Measurements from ENCODE around the gene TTLL11. TPM values are rescaled to one million over a fixed set of nuclear protein-coding genes. Genes with fewer than 3 reads are reported as not detected.

Gene TTLL11
- total and polyA plus RNA-seq, 2 experiments from 2014 or later = 5.5 to 7.6 TPM

- DNase-seq (ENCODE audit: low spot score) = no peak
- WGBS (ENCODE audit: low lambda C conversion rate, missing lambda C conversion rate) = 80% methylated on average over 6 of the region's 6 CpGs
Observed at GRCh38 chr9:121859646-121860045, 233.5 kb downstream of the TTLL11 start.

GRCh38 chr9:121858788-121859187 lies 234.3 kb downstream of the TTLL11 start:
- H3K79me2 ChIP-seq = no peaks in the 10 kb centered on the region
- no peak overlapping the region for H3K27ac ChIP-seq
- no peaks in the 10 kb centered on the region for H3K9me3 ChIP-seq (ENCODE audit: low read depth)
- no peak overlapping the region for H2AFZ ChIP-seq
- H3K27me3 ChIP-seq = no peaks in the 10 kb centered on the region
- 91% methylated on average over 8 of the region's 8 CpGs for WGBS (ENCODE audit: low lambda C conversion rate, missing lambda C conversion rate)
- DNase-seq (ENCODE audit: low spot score) = no peak
- no peak overlapping the region for H3K4me3 ChIP-seq
- no peaks in the 10 kb centered on the region for H4K20me1 ChIP-seq (ENCODE audit: insufficient read depth, poor library complexity, severe bottlenecking)
- H3K4me1 ChIP-seq (ENCODE audit: insufficient read depth) = no peaks in the 10 kb centered on the region
- H3K36me3 ChIP-seq (replicated peaks; ENCODE audit: insufficient read depth, low read depth) = no peaks in the 10 kb centered on the region
- TF ChIP-seq CTCF (IDR thresholded peaks at IDR 0.05; ENCODE audit: poor library complexity) (no peak), EZH2phosphoT487 (IDR thresholded peaks at IDR 0.05; ENCODE audit: low read depth, severe bottlenecking, unreplicated experiment) (no peak), EZH2 (IDR thresholded peaks at IDR 0.05; ENCODE audit: borderline replicate concordance) (no peak)
- H3K9me2 ChIP-seq (replicated peaks; ENCODE audit: insufficient read depth) = no peaks in the 10 kb centered on the region
- H3K4me2 ChIP-seq = no peak overlapping the region

More at GRCh38 chr9:121859646-121860045, 233.5 kb downstream of the TTLL11 start:
- Histone ChIP-seq H3K36me3 (replicated peaks; ENCODE audit: insufficient read depth, low read depth) (no peaks in the 10 kb centered on the region), H4K20me1 (ENCODE audit: insufficient read depth, poor library complexity, severe bottlenecking) (no peaks in the 10 kb centered on the region), H3K4me2 (no peak overlapping the region), H3K9me3 (ENCODE audit: low read depth) (no peaks in the 10 kb centered on the region), H3K27ac (no peak overlapping the region), H3K27me3 (no peaks in the 10 kb centered on the region), H3K4me3 (no peak overlapping the region), H2AFZ (no peak overlapping the region), H3K9me2 (replicated peaks; ENCODE audit: insufficient read depth) (no peaks in the 10 kb centered on the region), H3K4me1 (ENCODE audit: insufficient read depth) (no peaks in the 10 kb centered on the region), H3K79me2 (no peaks in the 10 kb centered on the region)
- TF ChIP-seq EZH2phosphoT487 (IDR thresholded peaks at IDR 0.05; ENCODE audit: low read depth, severe bottlenecking, unreplicated experiment) (no peak), CTCF (IDR thresholded peaks at IDR 0.05; ENCODE audit: poor library complexity) (no peak), EZH2 (IDR thresholded peaks at IDR 0.05; ENCODE audit: borderline replicate concordance) (no peak)

- DNase-seq (ENCODE audit: low spot score) = no peak
- H3K4me3 ChIP-seq = no peak overlapping the region
- H3K27me3 ChIP-seq = no peaks in the 10 kb centered on the region
- WGBS (ENCODE audit: low lambda C conversion rate, missing lambda C conversion rate) = 79% methylated on average over 9 of the region's 9 CpGs
- H3K36me3 ChIP-seq (replicated peaks; ENCODE audit: insufficient read depth, low read depth) = no peaks in the 10 kb centered on the region
- no peaks in the 10 kb centered on the region for H4K20me1 ChIP-seq (ENCODE audit: insufficient read depth, poor library complexity, severe bottlenecking)
- no peaks in the 10 kb centered on the region for H3K79me2 ChIP-seq
- TF ChIP-seq EZH2phosphoT487 (IDR thresholded peaks at IDR 0.05; ENCODE audit: low read depth, severe bottlenecking, unreplicated experiment) = no peak
- no peaks in the 10 kb centered on the region for H3K4me1 ChIP-seq (ENCODE audit: insufficient read depth)
- no peak overlapping the region for H2AFZ ChIP-seq
- no peaks in the 10 kb centered on the region for H3K9me2 ChIP-seq (replicated peaks; ENCODE audit: insufficient read depth)
- no peaks in the 10 kb centered on the region for H3K9me3 ChIP-seq (ENCODE audit: low read depth)
- H3K4me2 ChIP-seq = no peak overlapping the region
- no peak overlapping the region for H3K27ac ChIP-seq
Observed at GRCh38 chr9:121857928-121858327, 235.2 kb downstream of the TTLL11 start.

- no peaks in the 10 kb centered on the region for H4K20me1 ChIP-seq (ENCODE audit: insufficient read depth, poor library complexity, severe bottlenecking)
- H2AFZ ChIP-seq = no peak overlapping the region
- H3K36me3 ChIP-seq (replicated peaks; ENCODE audit: insufficient read depth, low read depth) = no peaks in the 10 kb centered on the region
- H3K4me3 ChIP-seq = no peak overlapping the region
- TF ChIP-seq CTCF (IDR thresholded peaks at IDR 0.05; ENCODE audit: poor library complexity) (no peak), EZH2 (IDR thresholded peaks at IDR 0.05; ENCODE audit: borderline replicate concordance) (no peak), EZH2phosphoT487 (IDR thresholded peaks at IDR 0.05; ENCODE audit: low read depth, severe bottlenecking, unreplicated experiment) (no peak)
- H3K4me2 ChIP-seq = no peak overlapping the region
- no peaks in the 10 kb centered on the region for H3K9me3 ChIP-seq (ENCODE audit: low read depth)
- DNase-seq (ENCODE audit: low spot score) = no peak
- H3K79me2 ChIP-seq = no peaks in the 10 kb centered on the region
- H3K27ac ChIP-seq = no peak overlapping the region
- WGBS (ENCODE audit: low lambda C conversion rate, missing lambda C conversion rate) = 71% methylated on average over 5 of the region's 5 CpGs
- H3K27me3 ChIP-seq = no peaks in the 10 kb centered on the region
- H3K4me1 ChIP-seq (ENCODE audit: insufficient read depth) = no peaks in the 10 kb centered on the region
- no peaks in the 10 kb centered on the region for H3K9me2 ChIP-seq (replicated peaks; ENCODE audit: insufficient read depth)
Observed at GRCh38 chr9:121855476-121855875, 237.6 kb downstream of the TTLL11 start.

Measured in hepatocyte (in vitro differentiated cells).